HepG2 (cell line): Measurements from ENCODE around the gene C6orf136. TPM values are rescaled to one million over a fixed set of nuclear protein-coding genes. Genes with fewer than 3 reads are reported as not detected.

Source experiments
- EHMT2 ChIP-seq: fragments of 200-600 bp; sonication (generic); IDR thresholded peaks from 2 replicates; pipeline ENCODE4 v1.7.0; 2017; ENCODE audit warnings: antibody characterized with exemption, low read depth, low read length, borderline replicate concordance
- GTF3A ChIP-seq: sonication (generic); formaldehyde crosslinking; conservative IDR thresholded peaks from 2 replicates; pipeline ENCODE4 v1.4.0; 2020; ENCODE audit warnings: mild to moderate bottlenecking, missing genetic modification reagents
- JDP2 ChIP-seq: sonication (generic); formaldehyde crosslinking; IDR thresholded peaks from 2 replicates; pipeline ENCODE4 v1.8.1; 2022; ENCODE audit warnings: missing genetic modification reagents, borderline replicate concordance
- NFKB2 ChIP-seq: sonication (generic); formaldehyde crosslinking; IDR thresholded peaks from 2 replicates; pipeline ENCODE4 v1.4.0; 2020; ENCODE audit warnings: missing genetic modification reagents, borderline replicate concordance
- NR2F2 ChIP-seq: IDR thresholded peaks from 2 replicates; pipeline ENCODE4 v1.6.1; 2012; ENCODE audit warnings: low read depth, inconsistent platforms, borderline replicate concordance
- ZNF431 ChIP-seq: sonication (generic); formaldehyde crosslinking; IDR thresholded peaks from 2 replicates; pipeline ENCODE4 v1.9.0; 2022; ENCODE audit warnings: missing genetic modification reagents, low read depth, mild to moderate bottlenecking, borderline replicate concordance
- ZNF607 ChIP-seq: sonication (generic); formaldehyde crosslinking; IDR thresholded peaks from 2 replicates; pipeline ENCODE4 v1.5.1; 2020; ENCODE audit warnings: missing genetic modification reagents, mild to moderate bottlenecking, borderline replicate concordance
- ZNF616 ChIP-seq: sonication (generic); formaldehyde crosslinking; IDR thresholded peaks from 2 replicates; pipeline ENCODE4 v1.5.0; 2020; ENCODE audit warnings: low read depth, mild to moderate bottlenecking, missing genetic modification reagents
- ZNF792 ChIP-seq: IDR thresholded peaks from 2 replicates; pipeline ENCODE4 v1.6.1; 2016
- polyA plus RNA-seq, 8 experiments: library from polyadenylated mRNA; depleted of rRNA in 3 of 8; stranded (reverse) in 7 of 8; unstranded in 1 of 8; fragments of >200 nt; fragmentation: Illumina TruSeq in 4 of 8; extraction: Trizol in 4 of 8; gene quantifications; 2 replicates each; pipeline versions ENCODE4 v1.2.1 to v1.2.3, GENCODE V29; 2011 to 2016; ENCODE audit warnings: low read depth in 4 of 8, missing spikeins in 1 of 8, mixed read lengths in 1 of 8; ENCODE audit not compliant: insufficient read depth in 1 of 8
- total RNA-seq, 5 experiments: library from RNA; depleted of rRNA; stranded (reverse); fragments of >200 nt; fragmentation: Illumina TruSeq; extraction: Trizol; gene quantifications; 2 replicates each; pipeline ENCODE4 v1.2.3, GENCODE V29; 2016; ENCODE audit warnings: low read depth in 1 of 5
- TF ChIP-seq, protein P1 (sequence below): sonication (generic); formaldehyde crosslinking; IDR thresholded peaks from 2 replicates; pipeline ENCODE4 v1.4.0; 2020; ENCODE audit warnings: missing genetic modification reagents
- TF ChIP-seq, protein P2 (sequence below): fragments of 450-650 bp; IDR thresholded peaks from 2 replicates; pipeline ENCODE4 v1.6.1; 2017
- TF ChIP-seq, protein P3 (sequence below): sonication (generic); formaldehyde crosslinking; IDR thresholded peaks from 2 replicates; pipeline ENCODE4 v1.4.0; 2020; ENCODE audit warnings: mild to moderate bottlenecking, missing genetic modification reagents, borderline replicate concordance
- TF ChIP-seq, protein P4 (sequence below): sonication (generic); formaldehyde crosslinking; IDR thresholded peaks from 2 replicates; pipeline ENCODE4 v1.4.0; 2020; ENCODE audit warnings: mild to moderate bottlenecking, missing genetic modification reagents
- TF ChIP-seq, protein P5 (sequence below): sonication (generic); formaldehyde crosslinking; IDR thresholded peaks from 2 replicates; pipeline ENCODE4 v1.9.0; 2022; ENCODE audit warnings: low read depth, missing genetic modification reagents
- TF ChIP-seq, protein P6 (sequence below): sonication (generic); formaldehyde crosslinking; IDR thresholded peaks from 2 replicates; pipeline ENCODE4 v1.9.0; 2021; ENCODE audit warnings: missing genetic modification reagents, mild to moderate bottlenecking, borderline replicate concordance

Gene C6orf136
- total and polyA plus RNA-seq, 2 of the 13 experiments (the other 11 are each of a cell fraction or from before 2014, with no cell fraction given), result 12.0 to 26.2 TPM

DNA sequence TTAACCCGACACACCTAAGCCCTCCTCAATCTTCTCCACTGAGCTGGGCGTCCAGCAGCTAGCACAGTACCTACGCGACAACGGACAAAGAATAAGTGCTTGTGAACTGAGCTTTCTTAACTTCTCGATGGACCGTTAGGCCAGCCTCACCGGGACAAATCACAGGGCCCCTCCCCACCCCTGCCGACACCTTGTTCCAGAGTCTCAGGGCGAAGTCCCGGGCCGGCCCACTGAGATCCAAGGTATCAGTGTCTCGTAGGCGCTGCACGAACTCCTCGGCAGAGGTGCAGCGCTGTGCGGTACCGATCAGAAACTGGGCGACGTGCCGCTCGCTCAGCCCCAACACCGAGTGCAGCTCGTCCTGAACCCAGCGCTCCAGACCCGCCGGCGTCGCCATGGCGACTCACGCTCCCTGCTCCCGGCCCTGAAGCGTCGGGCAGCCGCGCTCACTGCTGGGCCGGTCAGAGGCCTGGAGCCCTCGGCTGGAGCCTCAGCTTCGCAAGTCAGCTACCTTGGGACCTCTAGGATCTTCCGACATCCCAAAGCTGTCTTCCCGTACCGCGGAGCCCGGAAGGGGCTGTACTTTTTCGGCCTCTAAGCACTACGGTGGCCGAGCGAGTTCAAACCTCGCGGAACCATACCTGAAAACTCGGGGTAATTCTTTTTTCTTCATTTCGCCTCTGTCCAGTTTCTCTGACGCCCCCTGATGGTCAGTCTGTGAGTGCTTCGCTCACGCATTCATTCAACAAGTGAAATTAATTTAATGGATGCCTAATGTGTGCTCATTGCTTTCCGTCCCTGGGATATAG is 25.7 kb downstream of the C6orf136 start, which contains the start of gene DHX16 (continued):
- TF ChIP-seq, protein P1, sequence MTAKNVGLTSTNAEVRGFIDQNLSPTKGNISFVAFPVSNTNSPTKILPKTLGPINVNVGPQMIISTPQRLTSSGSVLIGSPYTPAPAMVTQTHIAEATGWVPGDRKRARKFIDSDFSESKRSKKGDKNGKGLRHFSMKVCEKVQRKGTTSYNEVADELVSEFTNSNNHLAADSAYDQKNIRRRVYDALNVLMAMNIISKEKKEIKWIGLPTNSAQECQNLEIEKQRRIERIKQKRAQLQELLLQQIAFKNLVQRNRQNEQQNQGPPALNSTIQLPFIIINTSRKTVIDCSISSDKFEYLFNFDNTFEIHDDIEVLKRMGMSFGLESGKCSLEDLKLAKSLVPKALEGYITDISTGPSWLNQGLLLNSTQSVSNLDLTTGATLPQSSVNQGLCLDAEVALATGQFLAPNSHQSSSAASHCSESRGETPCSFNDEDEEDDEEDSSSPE (CRISPR knock-in tag), result 0 out of 2 replicates have a peak, but pooled peaks have one; percentile 11
- 0 out of 2 replicates have a peak, but pooled peaks have one; percentile 77 for TF ChIP-seq ZNF616
- TF ChIP-seq, protein P2, sequence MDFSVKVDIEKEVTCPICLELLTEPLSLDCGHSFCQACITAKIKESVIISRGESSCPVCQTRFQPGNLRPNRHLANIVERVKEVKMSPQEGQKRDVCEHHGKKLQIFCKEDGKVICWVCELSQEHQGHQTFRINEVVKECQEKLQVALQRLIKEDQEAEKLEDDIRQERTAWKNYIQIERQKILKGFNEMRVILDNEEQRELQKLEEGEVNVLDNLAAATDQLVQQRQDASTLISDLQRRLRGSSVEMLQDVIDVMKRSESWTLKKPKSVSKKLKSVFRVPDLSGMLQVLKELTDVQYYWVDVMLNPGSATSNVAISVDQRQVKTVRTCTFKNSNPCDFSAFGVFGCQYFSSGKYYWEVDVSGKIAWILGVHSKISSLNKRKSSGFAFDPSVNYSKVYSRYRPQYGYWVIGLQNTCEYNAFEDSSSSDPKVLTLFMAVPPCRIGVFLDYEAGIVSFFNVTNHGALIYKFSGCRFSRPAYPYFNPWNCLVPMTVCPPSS, result no peak
- no peak for TF ChIP-seq EHMT2
- peak; percentile 83; the same call in 1 of the 2 replicates for TF ChIP-seq ZNF431
- TF ChIP-seq JDP2 (CRISPR knock-in tag), result no peak
- no peak for TF ChIP-seq GTF3A (CRISPR knock-in tag)
- TF ChIP-seq, protein P3, sequence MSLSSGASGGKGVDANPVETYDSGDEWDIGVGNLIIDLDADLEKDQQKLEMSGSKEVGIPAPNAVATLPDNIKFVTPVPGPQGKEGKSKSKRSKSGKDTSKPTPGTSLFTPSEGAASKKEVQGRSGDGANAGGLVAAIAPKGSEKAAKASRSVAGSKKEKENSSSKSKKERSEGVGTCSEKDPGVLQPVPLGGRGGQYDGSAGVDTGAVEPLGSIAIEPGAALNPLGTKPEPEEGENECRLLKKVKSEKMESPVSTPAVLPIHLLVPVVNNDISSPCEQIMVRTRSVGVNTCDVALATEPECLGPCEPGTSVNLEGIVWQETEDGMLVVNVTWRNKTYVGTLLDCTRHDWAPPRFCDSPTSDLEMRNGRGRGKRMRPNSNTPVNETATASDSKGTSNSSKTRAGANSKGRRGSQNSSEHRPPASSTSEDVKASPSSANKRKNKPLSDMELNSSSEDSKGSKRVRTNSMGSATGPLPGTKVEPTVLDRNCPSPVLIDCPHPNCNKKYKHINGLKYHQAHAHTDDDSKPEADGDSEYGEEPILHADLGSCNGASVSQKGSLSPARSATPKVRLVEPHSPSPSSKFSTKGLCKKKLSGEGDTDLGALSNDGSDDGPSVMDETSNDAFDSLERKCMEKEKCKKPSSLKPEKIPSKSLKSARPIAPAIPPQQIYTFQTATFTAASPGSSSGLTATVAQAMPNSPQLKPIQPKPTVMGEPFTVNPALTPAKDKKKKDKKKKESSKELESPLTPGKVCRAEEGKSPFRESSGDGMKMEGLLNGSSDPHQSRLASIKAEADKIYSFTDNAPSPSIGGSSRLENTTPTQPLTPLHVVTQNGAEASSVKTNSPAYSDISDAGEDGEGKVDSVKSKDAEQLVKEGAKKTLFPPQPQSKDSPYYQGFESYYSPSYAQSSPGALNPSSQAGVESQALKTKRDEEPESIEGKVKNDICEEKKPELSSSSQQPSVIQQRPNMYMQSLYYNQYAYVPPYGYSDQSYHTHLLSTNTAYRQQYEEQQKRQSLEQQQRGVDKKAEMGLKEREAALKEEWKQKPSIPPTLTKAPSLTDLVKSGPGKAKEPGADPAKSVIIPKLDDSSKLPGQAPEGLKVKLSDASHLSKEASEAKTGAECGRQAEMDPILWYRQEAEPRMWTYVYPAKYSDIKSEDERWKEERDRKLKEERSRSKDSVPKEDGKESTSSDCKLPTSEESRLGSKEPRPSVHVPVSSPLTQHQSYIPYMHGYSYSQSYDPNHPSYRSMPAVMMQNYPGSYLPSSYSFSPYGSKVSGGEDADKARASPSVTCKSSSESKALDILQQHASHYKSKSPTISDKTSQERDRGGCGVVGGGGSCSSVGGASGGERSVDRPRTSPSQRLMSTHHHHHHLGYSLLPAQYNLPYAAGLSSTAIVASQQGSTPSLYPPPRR (CRISPR knock-in tag), result no peak; the same call in 1 of the 2 replicates
- TF ChIP-seq, protein P4, sequence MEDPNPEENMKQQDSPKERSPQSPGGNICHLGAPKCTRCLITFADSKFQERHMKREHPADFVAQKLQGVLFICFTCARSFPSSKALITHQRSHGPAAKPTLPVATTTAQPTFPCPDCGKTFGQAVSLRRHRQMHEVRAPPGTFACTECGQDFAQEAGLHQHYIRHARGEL (CRISPR knock-in tag), result no peak
- TF ChIP-seq ZNF792 (CRISPR knock-in tag), result peak; percentile 56
- TF ChIP-seq NR2F2, result no peak
- TF ChIP-seq, protein P5, sequence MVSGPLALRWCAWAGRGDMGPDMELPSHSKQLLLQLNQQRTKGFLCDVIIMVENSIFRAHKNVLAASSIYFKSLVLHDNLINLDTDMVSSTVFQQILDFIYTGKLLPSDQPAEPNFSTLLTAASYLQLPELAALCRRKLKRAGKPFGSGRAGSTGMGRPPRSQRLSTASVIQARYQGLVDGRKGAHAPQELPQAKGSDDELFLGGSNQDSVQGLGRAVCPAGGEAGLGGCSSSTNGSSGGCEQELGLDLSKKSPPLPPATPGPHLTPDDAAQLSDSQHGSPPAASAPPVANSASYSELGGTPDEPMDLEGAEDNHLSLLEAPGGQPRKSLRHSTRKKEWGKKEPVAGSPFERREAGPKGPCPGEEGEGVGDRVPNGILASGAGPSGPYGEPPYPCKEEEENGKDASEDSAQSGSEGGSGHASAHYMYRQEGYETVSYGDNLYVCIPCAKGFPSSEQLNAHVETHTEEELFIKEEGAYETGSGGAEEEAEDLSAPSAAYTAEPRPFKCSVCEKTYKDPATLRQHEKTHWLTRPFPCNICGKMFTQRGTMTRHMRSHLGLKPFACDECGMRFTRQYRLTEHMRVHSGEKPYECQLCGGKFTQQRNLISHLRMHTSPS (CRISPR knock-in tag), result peak; percentile 41; the same call in 1 of the 2 replicates
- TF ChIP-seq ZNF607 (CRISPR knock-in tag), result peak; percentile 55
- TF ChIP-seq NFKB2 (CRISPR knock-in tag), result peak; percentile 83
- TF ChIP-seq, protein P6, sequence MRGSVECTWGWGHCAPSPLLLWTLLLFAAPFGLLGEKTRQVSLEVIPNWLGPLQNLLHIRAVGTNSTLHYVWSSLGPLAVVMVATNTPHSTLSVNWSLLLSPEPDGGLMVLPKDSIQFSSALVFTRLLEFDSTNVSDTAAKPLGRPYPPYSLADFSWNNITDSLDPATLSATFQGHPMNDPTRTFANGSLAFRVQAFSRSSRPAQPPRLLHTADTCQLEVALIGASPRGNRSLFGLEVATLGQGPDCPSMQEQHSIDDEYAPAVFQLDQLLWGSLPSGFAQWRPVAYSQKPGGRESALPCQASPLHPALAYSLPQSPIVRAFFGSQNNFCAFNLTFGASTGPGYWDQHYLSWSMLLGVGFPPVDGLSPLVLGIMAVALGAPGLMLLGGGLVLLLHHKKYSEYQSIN (CRISPR knock-in tag), result no peak
